H9 (cell line): ENCODE measurements around the gene COX8C. TPM values are rescaled to one million over a fixed set of nuclear protein-coding genes. Genes with fewer than 3 reads are reported as not detected.

Experiments
- DNase-seq: peaks from one replicate; pipeline ENCODE4 v3.0.0-alpha.2; 2017
- H2AFZ ChIP-seq: one replicate; pipeline ENCODE4 v1.6.1; 2013; ENCODE audit warnings: mild to moderate bottlenecking, low read length, control low read depth, moderate library complexity
- H2AK5ac ChIP-seq: 2 replicates; pipeline ENCODE4 v1.6.1; 2013; ENCODE audit warnings: low read length, control low read depth, mixed read lengths; ENCODE audit not compliant: insufficient read length
- H2BK120ac ChIP-seq: one replicate; pipeline ENCODE4 v1.6.1; 2013; ENCODE audit warnings: low read depth, mild to moderate bottlenecking, low read length, control low read depth, inconsistent platforms; ENCODE audit not compliant: poor library complexity, severe bottlenecking
- H2BK12ac ChIP-seq: 2 replicates; pipeline ENCODE4 v1.6.1; 2013; ENCODE audit warnings: low read length, control low read depth, mixed read lengths, low read depth; ENCODE audit not compliant: insufficient read length
- H2BK15ac ChIP-seq: 2 replicates; pipeline ENCODE4 v1.6.1; 2013; ENCODE audit warnings: low read depth, low read length, control low read depth
- H2BK20ac ChIP-seq: one replicate; pipeline ENCODE4 v1.6.1; 2013; ENCODE audit warnings: low read depth, mild to moderate bottlenecking, low read length, control low read depth, inconsistent platforms; ENCODE audit not compliant: poor library complexity, severe bottlenecking
- H2BK5ac ChIP-seq: 2 replicates; pipeline ENCODE4 v1.6.1; 2013; ENCODE audit warnings: low read length, control low read depth, mixed read lengths; ENCODE audit not compliant: insufficient read length
- H3K14ac ChIP-seq: 2 replicates; pipeline ENCODE4 v1.6.1; 2013; ENCODE audit warnings: low read length, control low read depth; ENCODE audit not compliant: insufficient read depth
- H3K18ac ChIP-seq: 2 replicates; pipeline ENCODE4 v1.6.1; 2013; ENCODE audit warnings: low read depth, mild to moderate bottlenecking, mixed read lengths, low read length, control low read depth; ENCODE audit not compliant: insufficient read length
- H3K23ac ChIP-seq: 2 replicates; pipeline ENCODE4 v1.6.1; 2013; ENCODE audit warnings: low read length, control low read depth, mixed read lengths, low read depth; ENCODE audit not compliant: insufficient read length
- H3K23me2 ChIP-seq: 2 replicates; pipeline ENCODE4 v1.6.1; 2013; ENCODE audit warnings: low read depth, mild to moderate bottlenecking, mixed read lengths, low read length, control low read depth; ENCODE audit not compliant: insufficient read length, poor library complexity, severe bottlenecking
- H3K27ac ChIP-seq: 2 replicates; pipeline ENCODE4 v1.5.1; 2013; ENCODE audit warnings: low read length, control low read depth, mixed read lengths, low read depth; ENCODE audit not compliant: insufficient read length
- H3K27me3 ChIP-seq: 2 replicates; pipeline ENCODE4 v1.6.1; 2013; ENCODE audit warnings: low read length, control low read depth, inconsistent platforms; ENCODE audit not compliant: insufficient read depth
- H3K4ac ChIP-seq: 2 replicates; pipeline ENCODE4 v1.6.1; 2013; ENCODE audit warnings: low read depth, mild to moderate bottlenecking, control low read depth, inconsistent platforms, low read length, moderate library complexity
- H3K4me1 ChIP-seq: 2 replicates; pipeline ENCODE4 v1.6.1; 2013; ENCODE audit warnings: low read length, control low read depth, inconsistent platforms; ENCODE audit not compliant: insufficient read depth
- H3K4me2 ChIP-seq: 2 replicates; pipeline ENCODE4 v1.6.1; 2013; ENCODE audit warnings: low read length, control low read depth, mixed read lengths; ENCODE audit not compliant: insufficient read length, insufficient read depth
- H3K56ac ChIP-seq: 2 replicates; pipeline ENCODE4 v1.6.1; 2013; ENCODE audit warnings: low read depth, mild to moderate bottlenecking, mixed read lengths, low read length, control low read depth; ENCODE audit not compliant: insufficient read length
- H3K79me1 ChIP-seq: 2 replicates; pipeline ENCODE4 v1.6.1; 2013; ENCODE audit warnings: low read depth, mild to moderate bottlenecking, moderate library complexity, low read length, control low read depth, inconsistent platforms; ENCODE audit not compliant: insufficient read depth, poor library complexity, severe bottlenecking
- H3K79me2 ChIP-seq: 2 replicates; pipeline ENCODE4 v1.6.1; 2013; ENCODE audit warnings: low read length, control low read depth, inconsistent platforms; ENCODE audit not compliant: insufficient read depth
- H3K9ac ChIP-seq: 2 replicates; pipeline ENCODE4 v1.6.1; 2013; ENCODE audit warnings: low read length, control low read depth, mixed read lengths; ENCODE audit not compliant: insufficient read length; ENCODE audit errors: extremely low read depth
- H3K9me3 ChIP-seq: one replicate; pipeline ENCODE4 v1.6.1; 2013; ENCODE audit warnings: low read depth, low read length, inconsistent platforms; ENCODE audit not compliant: control insufficient read depth
- H3T11ph ChIP-seq: one replicate; pipeline ENCODE4 v1.6.1; 2013; ENCODE audit warnings: mild to moderate bottlenecking, low read length, control low read depth, inconsistent platforms
- H4K20me1 ChIP-seq: one replicate; pipeline ENCODE4 v1.6.1; 2013; ENCODE audit not compliant: control insufficient read depth, insufficient read length, insufficient read depth
- H4K5ac ChIP-seq: 2 replicates; pipeline ENCODE4 v1.6.1; 2013; ENCODE audit warnings: low read depth, mild to moderate bottlenecking, mixed read lengths, low read length, control low read depth; ENCODE audit not compliant: insufficient read length
- H4K8ac ChIP-seq: replicated peaks from 2 replicates; pipeline ENCODE4 v1.6.1; 2013; ENCODE audit warnings: low read length, control low read depth, mixed read lengths, low read depth; ENCODE audit not compliant: insufficient read length
- H4K91ac ChIP-seq: 2 replicates; pipeline ENCODE4 v1.6.1; 2013; ENCODE audit warnings: low read depth, mild to moderate bottlenecking, moderate library complexity, mixed read lengths, low read length, control low read depth; ENCODE audit not compliant: insufficient read length
- H3K27ac Mint-ChIP-seq, 3 experiments: 2 replicates in 2 of 3; 3 replicates in 1 of 3; pipeline ENCODE4 v1.8.0; 2020 to 2021; ENCODE audit warnings: mixed read lengths in 3 of 3, mild to moderate bottlenecking in 1 of 3, moderate library complexity in 1 of 3
- H3K27me3 Mint-ChIP-seq: 2 replicates; pipeline ENCODE4 v1.8.0; 2021; ENCODE audit warnings: low read depth, mild to moderate bottlenecking, moderate library complexity, mixed read lengths
- H3K36me3 Mint-ChIP-seq, 3 experiments: 2 replicates in 2 of 3; 3 replicates in 1 of 3; pipeline ENCODE4 v1.8.0; 2020 to 2021; ENCODE audit warnings: low read depth in 3 of 3, mixed read lengths in 3 of 3; ENCODE audit not compliant: insufficient read depth in 1 of 3
- H3K4me1 Mint-ChIP-seq, 2 experiments: 2 replicates each; pipeline ENCODE4 v1.8.0; 2020; ENCODE audit warnings: mixed read lengths in 2 of 2
- H3K4me3 Mint-ChIP-seq, 2 experiments: 2 replicates in 1 of 2; 3 replicates in 1 of 2; pipeline ENCODE4 v1.8.0; 2020 to 2021; ENCODE audit warnings: mild to moderate bottlenecking in 2 of 2, mixed read lengths in 2 of 2, moderate library complexity in 1 of 2
- H3K9me3 Mint-ChIP-seq, 2 experiments: 2 replicates in 1 of 2; 3 replicates in 1 of 2; pipeline ENCODE4 v1.8.0; 2020; ENCODE audit warnings: mild to moderate bottlenecking in 2 of 2, mixed read lengths in 2 of 2, moderate library complexity in 1 of 2
- CTCF ChIP-seq: fragments of 200-600 bp; sonication (generic); conservative IDR thresholded peaks from 3 replicates; pipeline ENCODE4 v1.8.0; 2021; ENCODE audit warnings: antibody characterized with exemption, mild to moderate bottlenecking
- WGBS: extraction: QIAGEN DNeasy Blood & Tissue Kit; methylation state at CpG from one replicate; pipeline ENCODE4 v1.1.7; 2013; ENCODE audit warnings: missing lambda C conversion rate, low lambda C conversion rate, mixed read lengths; ENCODE audit not compliant: insufficient read length; ENCODE audit errors: extremely low coverage; 5-methylcytosine and 5-hydroxymethylcytosine counted together
- total RNA-seq: library from RNA; stranded (reverse); gene quantifications from 2 replicates; pipeline ENCODE4 v1.2.1, GENCODE V29; 2021

The COX8C gene
- total RNA-seq, 1 experiment from 2014 or later: not detected

DNA sequence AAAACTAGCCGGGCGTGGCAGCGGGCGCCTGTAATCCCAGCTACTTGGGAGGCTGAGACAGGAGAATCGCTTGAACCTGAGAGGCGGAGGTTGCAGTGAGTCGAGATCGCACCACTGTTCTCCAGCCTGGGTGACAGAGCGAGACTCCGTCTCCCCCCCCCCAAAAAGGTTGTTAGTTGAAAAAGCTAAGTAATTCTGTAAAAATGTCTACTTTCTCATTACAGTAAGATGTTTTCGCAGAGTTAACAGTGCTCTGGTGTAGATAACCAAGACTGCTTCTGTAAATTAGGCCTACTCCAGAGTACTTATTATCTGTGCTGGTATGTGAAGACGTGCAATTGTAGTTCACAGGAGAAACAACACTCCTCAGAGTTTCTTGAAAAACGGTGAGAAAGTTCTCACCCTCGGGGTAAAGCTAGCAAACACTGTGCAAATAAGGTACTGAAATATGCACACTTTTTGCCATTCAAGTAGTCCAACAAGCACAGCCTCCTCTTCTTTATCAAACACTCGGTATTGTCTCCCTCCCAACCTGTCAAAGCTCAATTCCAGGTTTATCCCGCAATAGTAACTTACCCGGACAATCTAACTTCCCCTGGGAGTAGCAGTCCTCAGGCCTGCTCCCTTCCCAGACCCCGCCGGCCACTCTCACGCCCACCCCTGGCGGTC lies 15.1 kb upstream of the COX8C start:
- Histone ChIP-seq H2BK20ac (no peak overlapping the region), H3K27ac (no peak overlapping the region), H2BK120ac (no peak overlapping the region), H3K4me1 (0 out of 2 replicates have a peak, but pooled peaks cover 2% of the 10 kb centered on the region), H2BK15ac (no peak overlapping the region), H4K8ac (no peak overlapping the region), H3K4me2 (peak overlapping the region; percentile 98), H3T11ph (no peak overlapping the region), H3K56ac (no peak overlapping the region), H4K5ac (no peak overlapping the region), H3K79me1 (peaks cover 9% of the 10 kb centered on the region), H3K27me3 (no peaks in the 10 kb centered on the region), H2AK5ac (no peak overlapping the region), H3K9me3 (peaks cover 3% of the 10 kb centered on the region), H2AFZ (no peak overlapping the region), H3K79me2 (peaks cover 23% of the 10 kb centered on the region), H3K14ac (no peak overlapping the region), H3K23ac (no peak overlapping the region), H4K91ac (no peak overlapping the region), H2BK5ac (no peak overlapping the region), H3K4ac (no peak overlapping the region), H4K20me1 (no peaks in the 10 kb centered on the region), H2BK12ac (no peak overlapping the region), H3K23me2 (peaks cover 7% of the 10 kb centered on the region), H3K9ac (peak overlapping the region; percentile 11), H3K18ac (no peak overlapping the region)
- H3K27ac Mint-ChIP-seq: peak overlapping the region in 2 of 3 experiments; percentile 28 to 64; a peak in 2 of 7 replicates
- no CpG with 5 or more reads among the region's 21 CpGs for WGBS
- H3K4me3 Mint-ChIP-seq: peak overlapping the region; percentile 90 to 97
- H3K9me3 Mint-ChIP-seq: peaks cover 6 to 7% of the 10 kb centered on the region in 2 experiments; a peak in 4 of 5 replicates
- no peak for DNase-seq
- H3K27me3 Mint-ChIP-seq: no peaks in the 10 kb centered on the region
- TF ChIP-seq CTCF: no peak
- peaks cover 7 to 18% (median 10%) of the 10 kb centered on the region in 3 experiments for H3K36me3 Mint-ChIP-seq
- peaks cover 45 to 47% of the 10 kb centered on the region in 2 experiments for H3K4me1 Mint-ChIP-seq
